Measurements from ENCODE around the gene PSMD10. TPM values are rescaled to one million over a fixed set of nuclear protein-coding genes. Genes with fewer than 3 reads are reported as not detected.
A peak's percentile ranks its signal among the peaks of the same experiment; 100 is the strongest.

PSMD10 gene
- total RNA-seq, 1 donor from 2014 or later = 20.3 TPM

GRCh38 chrX:108131471-108131870 lies 40.1 kb upstream of the PSMD10 start:
- peaks cover 14% of the 10 kb centered on the region for H3K36me3 ChIP-seq
- peaks cover 8% of the 10 kb centered on the region for H3K4me1 ChIP-seq
- TF ChIP-seq, protein P1, sequence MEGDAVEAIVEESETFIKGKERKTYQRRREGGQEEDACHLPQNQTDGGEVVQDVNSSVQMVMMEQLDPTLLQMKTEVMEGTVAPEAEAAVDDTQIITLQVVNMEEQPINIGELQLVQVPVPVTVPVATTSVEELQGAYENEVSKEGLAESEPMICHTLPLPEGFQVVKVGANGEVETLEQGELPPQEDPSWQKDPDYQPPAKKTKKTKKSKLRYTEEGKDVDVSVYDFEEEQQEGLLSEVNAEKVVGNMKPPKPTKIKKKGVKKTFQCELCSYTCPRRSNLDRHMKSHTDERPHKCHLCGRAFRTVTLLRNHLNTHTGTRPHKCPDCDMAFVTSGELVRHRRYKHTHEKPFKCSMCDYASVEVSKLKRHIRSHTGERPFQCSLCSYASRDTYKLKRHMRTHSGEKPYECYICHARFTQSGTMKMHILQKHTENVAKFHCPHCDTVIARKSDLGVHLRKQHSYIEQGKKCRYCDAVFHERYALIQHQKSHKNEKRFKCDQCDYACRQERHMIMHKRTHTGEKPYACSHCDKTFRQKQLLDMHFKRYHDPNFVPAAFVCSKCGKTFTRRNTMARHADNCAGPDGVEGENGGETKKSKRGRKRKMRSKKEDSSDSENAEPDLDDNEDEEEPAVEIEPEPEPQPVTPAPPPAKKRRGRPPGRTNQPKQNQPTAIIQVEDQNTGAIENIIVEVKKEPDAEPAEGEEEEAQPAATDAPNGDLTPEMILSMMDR (IDR thresholded peaks at IDR 0.05; ENCODE audit: borderline replicate concordance) = no peak
- H3K27me3 ChIP-seq (ENCODE audit: low read depth) = no peaks in the 10 kb centered on the region
- peak overlapping the region; percentile 79 for H3K27ac ChIP-seq (replicated peaks)
- no peaks in the 10 kb centered on the region for H3K9me3 ChIP-seq (replicated peaks)
- intact Hi-C loops (cut with micrococcal nuclease) = no loop called here
- no peak overlapping the region for H3K4me3 ChIP-seq
- no peak for DNase-seq

DNA sequence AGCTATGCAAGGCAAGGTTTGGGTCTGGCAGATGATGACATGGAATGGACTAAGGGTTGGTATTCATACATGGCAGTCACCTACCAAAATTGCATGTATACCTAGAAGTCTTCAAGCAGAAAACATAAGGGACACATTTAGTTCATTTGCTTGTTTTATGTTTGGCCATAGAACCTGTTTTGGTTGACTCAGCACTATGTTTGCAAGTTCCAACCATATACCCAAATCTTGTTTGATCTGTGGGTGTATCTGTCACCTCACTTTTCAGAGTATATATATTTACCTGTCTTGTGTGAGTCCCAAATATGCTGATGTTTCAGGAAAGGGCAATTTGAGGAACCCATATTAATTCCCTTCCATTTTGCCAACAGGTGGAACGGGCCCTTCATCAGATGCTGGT lies 39.5 kb upstream of the PSMD10 start:
- Histone ChIP-seq H3K27me3 (ENCODE audit: low read depth) (no peaks in the 10 kb centered on the region), H3K9me3 (replicated peaks) (no peaks in the 10 kb centered on the region), H3K4me1 (peaks cover 8% of the 10 kb centered on the region), H3K4me3 (no peak overlapping the region), H3K27ac (replicated peaks) (peak overlapping the region; percentile 79), H3K36me3 (peaks cover 14% of the 10 kb centered on the region)
- TF ChIP-seq, protein P1 (IDR thresholded peaks at IDR 0.05; ENCODE audit: borderline replicate concordance) = no peak
- no peak for DNase-seq
- intact Hi-C loops (cut with micrococcal nuclease) = no loop called here

GRCh38 chrX:108127152-108127551 lies 35.8 kb upstream of the PSMD10 start:
- peak overlapping the region; percentile 57 for H3K27ac ChIP-seq (replicated peaks)
- no peaks in the 10 kb centered on the region for H3K27me3 ChIP-seq (ENCODE audit: low read depth)
- intact Hi-C loops (cut with micrococcal nuclease) = no loop called here
- peaks cover 3% of the 10 kb centered on the region for H3K36me3 ChIP-seq
- H3K4me1 ChIP-seq = peaks cover 29% of the 10 kb centered on the region
- no peak overlapping the region for H3K4me3 ChIP-seq
- H3K9me3 ChIP-seq (replicated peaks) = no peaks in the 10 kb centered on the region
- TF ChIP-seq, protein P1 (IDR thresholded peaks at IDR 0.05; ENCODE audit: borderline replicate concordance) = no peak
- DNase-seq = no peak

DNA sequence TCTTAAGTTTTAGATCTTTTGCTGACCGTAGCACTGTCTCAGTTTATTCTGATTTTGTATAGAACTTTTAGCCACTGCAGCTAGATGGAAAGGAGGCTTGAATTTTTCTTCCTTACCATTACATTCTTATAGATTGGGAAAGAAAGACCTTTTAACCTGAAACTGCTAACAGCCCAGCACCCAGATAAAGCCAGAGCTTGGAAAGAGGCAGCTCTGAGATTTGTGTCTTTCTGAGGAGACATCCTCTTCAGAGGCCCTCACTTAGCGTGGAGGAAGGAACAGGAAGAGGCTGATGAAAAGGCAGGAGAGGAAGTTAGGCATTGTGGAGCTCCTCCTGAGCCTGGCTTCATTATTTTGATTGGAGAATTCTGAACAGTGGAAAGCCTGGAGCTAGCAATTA lies 35.3 kb upstream of the PSMD10 start:
- TF ChIP-seq, protein P1 (IDR thresholded peaks at IDR 0.05; ENCODE audit: borderline replicate concordance) = no peak
- DNase-seq = no peak
- peak overlapping the region; percentile 57 for H3K27ac ChIP-seq (replicated peaks)
- H3K27me3 ChIP-seq (ENCODE audit: low read depth) = no peaks in the 10 kb centered on the region
- H3K36me3 ChIP-seq = peaks cover 3% of the 10 kb centered on the region
- peaks cover 34% of the 10 kb centered on the region for H3K4me1 ChIP-seq
- no peak overlapping the region for H3K4me3 ChIP-seq
- intact Hi-C loops (cut with micrococcal nuclease) = no loop called here
- no peaks in the 10 kb centered on the region for H3K9me3 ChIP-seq (replicated peaks)

DNA sequence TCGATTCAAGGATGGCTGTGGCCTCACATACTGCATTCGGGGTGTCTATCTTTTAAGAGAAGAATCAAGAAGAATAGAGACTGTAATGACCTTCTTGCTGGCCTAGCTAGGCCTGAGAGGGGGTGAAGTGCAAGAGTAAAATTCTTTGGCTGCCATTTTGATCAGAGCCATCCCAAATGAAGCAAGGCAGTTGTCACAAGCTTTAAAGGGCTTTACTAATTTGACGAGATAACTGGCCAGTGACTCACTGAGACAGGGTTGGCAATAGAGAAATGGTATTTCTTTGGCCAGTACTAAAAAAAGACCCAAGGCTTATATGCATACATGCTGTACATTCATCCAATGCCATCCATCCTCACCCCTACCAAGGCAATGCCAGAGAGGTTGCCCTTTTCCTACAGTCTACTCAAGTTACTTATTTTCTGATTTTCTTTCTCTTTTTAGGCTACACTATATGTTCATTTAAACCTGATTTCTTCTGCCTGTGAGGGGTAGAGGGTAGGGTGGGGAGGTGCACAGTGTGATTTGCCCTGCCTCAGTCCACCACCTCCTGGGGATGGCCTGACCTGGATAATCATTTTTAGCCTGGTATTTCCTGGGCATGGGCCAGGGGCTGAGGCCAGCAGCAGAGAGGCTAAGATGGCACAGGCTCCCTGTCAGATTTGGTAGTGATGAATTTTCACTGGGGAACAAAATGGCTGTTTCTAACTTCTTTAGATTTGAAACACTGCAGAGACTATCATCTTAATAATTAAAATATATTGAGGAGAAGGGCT lies 32.4 kb upstream of the PSMD10 start:
- TF ChIP-seq, protein P1 (IDR thresholded peaks at IDR 0.05; ENCODE audit: borderline replicate concordance) = no peak
- H3K36me3 ChIP-seq = no peaks in the 10 kb centered on the region
- no peak overlapping the region for H3K4me3 ChIP-seq
- DNase-seq = peak; percentile 18
- H3K9me3 ChIP-seq (replicated peaks) = no peaks in the 10 kb centered on the region
- H3K27ac ChIP-seq (replicated peaks) = peak overlapping the region; percentile 66
- H3K4me1 ChIP-seq = peaks cover 56% of the 10 kb centered on the region
- no peaks in the 10 kb centered on the region for H3K27me3 ChIP-seq (ENCODE audit: low read depth)
- intact Hi-C loops (cut with micrococcal nuclease) = no loop called here
